OCI-LY7 (cell line): ENCODE measurements around the gene PLA2G4E. TPM values are rescaled to one million over a fixed set of nuclear protein-coding genes. Genes with fewer than 3 reads are reported as not detected.

Source experiments
- BruUV-seq: library from RNA; stranded (reverse); fragments of 400-500 nt; replicated peaks from 2 replicates; lab custom pipeline; 2021; lab: Mats Ljungman, UMichigan
- CTCF ChIA-PET: fragments of 300-600 bp; sonication (Branson Sonifier 250); formaldehyde crosslinking; loops from one replicate; lab custom pipeline; 2022; ENCODE audit warnings: antibody characterized with exemption; ENCODE audit not compliant: unreplicated experiment; lab: Charles Lee
- POLR2A ChIA-PET: fragments of 300-600 bp; sonication (Branson Sonifier 250); formaldehyde crosslinking; loops from one replicate; lab custom pipeline; 2022; ENCODE audit warnings: antibody characterized with exemption; lab: Charles Lee
- DNase-seq: peaks from one replicate; pipeline ENCODE4 v3.0.0-alpha.2; 2015; ENCODE audit warnings: low spot score
- H2AFZ ChIP-seq: fragments of 200-600 bp; sonication (generic), shearing (Covaris generic); 2 replicates; pipeline ENCODE4 v1.6.1; 2014; ENCODE audit warnings: mild to moderate bottlenecking, antibody characterized with exemption, low read length, moderate library complexity
- H3K27ac ChIP-seq: fragments of 200-600 bp; sonication (generic); 2 replicates; pipeline ENCODE4 v1.5.1; 2014; ENCODE audit warnings: mixed run types, low read depth, mild to moderate bottlenecking, moderate library complexity, low read length, inconsistent platforms; ENCODE audit not compliant: poor library complexity, severe bottlenecking
- H3K36me3 ChIP-seq: fragments of 200-600 bp; sonication (generic); 2 replicates; pipeline ENCODE4 v1.6.1; 2014; ENCODE audit warnings: mild to moderate bottlenecking, antibody characterized with exemption, low read length, moderate library complexity, mixed read lengths; ENCODE audit not compliant: insufficient read depth
- H3K4me1 ChIP-seq: fragments of 200-600 bp; sonication (generic); 2 replicates; pipeline ENCODE4 v1.5.1; 2014; ENCODE audit warnings: mild to moderate bottlenecking, low read length; ENCODE audit not compliant: insufficient read depth, poor library complexity, severe bottlenecking
- H3K4me2 ChIP-seq: fragments of 200-600 bp; sonication (generic); 2 replicates; pipeline ENCODE4 v1.6.1; 2014; ENCODE audit warnings: mild to moderate bottlenecking, low read length
- H3K4me3 ChIP-seq: fragments of 200-600 bp; sonication (generic); 2 replicates; pipeline ENCODE4 v1.5.1; 2014; ENCODE audit warnings: mild to moderate bottlenecking, low read depth, low read length; ENCODE audit not compliant: poor library complexity, severe bottlenecking
- H3K79me2 ChIP-seq: fragments of 200-600 bp; sonication (generic); 2 replicates; pipeline ENCODE4 v1.6.1; 2016; ENCODE audit warnings: low read depth, mild to moderate bottlenecking, low read length, moderate library complexity, mixed read lengths; ENCODE audit not compliant: insufficient read depth
- H3K9me2 ChIP-seq: fragments of 200-600 bp; sonication (generic); 2 replicates; pipeline ENCODE4 v1.6.1; 2016; ENCODE audit warnings: mild to moderate bottlenecking, low read length, mixed read lengths; ENCODE audit not compliant: insufficient read depth
- H3K9me3 ChIP-seq: fragments of 200-600 bp; sonication (generic); 2 replicates; pipeline ENCODE4 v1.6.1; 2014; ENCODE audit warnings: mild to moderate bottlenecking, mixed run types, low read length, mixed read lengths
- H4K20me1 ChIP-seq: fragments of 200-600 bp; sonication (generic); 2 replicates; pipeline ENCODE4 v1.6.1; 2014; ENCODE audit warnings: mild to moderate bottlenecking, antibody characterized with exemption, low read length, moderate library complexity, mixed read lengths; ENCODE audit not compliant: insufficient read depth
- EZH2phosphoT487 ChIP-seq: fragments of 200-600 bp; sonication (generic); IDR thresholded peaks from 2 replicates; pipeline ENCODE4 v1.6.1; 2018; ENCODE audit warnings: low read depth, borderline replicate concordance, mild to moderate bottlenecking, mixed run types, antibody characterized with exemption, low read length, moderate library complexity, mixed read lengths
- intact Hi-C: fragments of 100-400 bp; cut with micrococcal nuclease; formaldehyde crosslinking; loops from one replicate; pipeline ENCODE4 v1.10.0; 2022; ENCODE audit not compliant: unreplicated experiment
- total RNA-seq, 2 experiments: library from RNA; depleted of rRNA in 1 of 2; stranded (reverse); fragments of >200 nt in 1 of 2; shearing (Covaris generic) in 1 of 2; gene quantifications; 2 replicates each; pipeline ENCODE4 v1.2.3, GENCODE V29; 2014 to 2022
- TF ChIP-seq, protein P1 (sequence below): fragments of 200-600 bp; sonication (generic); conservative IDR thresholded peaks from 2 replicates; pipeline ENCODE4 v1.5.1; 2014; ENCODE audit warnings: mild to moderate bottlenecking, antibody characterized with exemption, low read length, moderate library complexity, mixed read lengths

The PLA2G4E gene
- total RNA-seq, 2 experiments from 2014 or later, result not detected

- no peaks in the 10 kb centered on the region for H3K9me2 ChIP-seq
- no peak for TF ChIP-seq EZH2phosphoT487
- TF ChIP-seq, protein P1, sequence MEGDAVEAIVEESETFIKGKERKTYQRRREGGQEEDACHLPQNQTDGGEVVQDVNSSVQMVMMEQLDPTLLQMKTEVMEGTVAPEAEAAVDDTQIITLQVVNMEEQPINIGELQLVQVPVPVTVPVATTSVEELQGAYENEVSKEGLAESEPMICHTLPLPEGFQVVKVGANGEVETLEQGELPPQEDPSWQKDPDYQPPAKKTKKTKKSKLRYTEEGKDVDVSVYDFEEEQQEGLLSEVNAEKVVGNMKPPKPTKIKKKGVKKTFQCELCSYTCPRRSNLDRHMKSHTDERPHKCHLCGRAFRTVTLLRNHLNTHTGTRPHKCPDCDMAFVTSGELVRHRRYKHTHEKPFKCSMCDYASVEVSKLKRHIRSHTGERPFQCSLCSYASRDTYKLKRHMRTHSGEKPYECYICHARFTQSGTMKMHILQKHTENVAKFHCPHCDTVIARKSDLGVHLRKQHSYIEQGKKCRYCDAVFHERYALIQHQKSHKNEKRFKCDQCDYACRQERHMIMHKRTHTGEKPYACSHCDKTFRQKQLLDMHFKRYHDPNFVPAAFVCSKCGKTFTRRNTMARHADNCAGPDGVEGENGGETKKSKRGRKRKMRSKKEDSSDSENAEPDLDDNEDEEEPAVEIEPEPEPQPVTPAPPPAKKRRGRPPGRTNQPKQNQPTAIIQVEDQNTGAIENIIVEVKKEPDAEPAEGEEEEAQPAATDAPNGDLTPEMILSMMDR, result no peak
- no peaks in the 10 kb centered on the region for H3K79me2 ChIP-seq
- no TSS peak for BruUV-seq
- no peak overlapping the region for H3K4me2 ChIP-seq
- H3K4me3 ChIP-seq, result no peak overlapping the region
- intact Hi-C loops, result no loop called here
- H2AFZ ChIP-seq, result no peak overlapping the region
- H3K36me3 ChIP-seq, result no peaks in the 10 kb centered on the region
- CTCF ChIA-PET, result no interaction called here
- no peak for DNase-seq
- H3K9me3 ChIP-seq, result no peaks in the 10 kb centered on the region
- H3K4me1 ChIP-seq, result no peaks in the 10 kb centered on the region
- POLR2A ChIA-PET, result no interaction called here
- H3K27ac ChIP-seq, result no peak overlapping the region
- no peaks in the 10 kb centered on the region for H4K20me1 ChIP-seq
Measured at GRCh38 chr15:41993472-41994170, 27.2 kb downstream of the PLA2G4E start.

GRCh38 chr15:41992803-41993190 lies 28.0 kb downstream of the PLA2G4E start:
- no TSS peak for BruUV-seq
- Histone ChIP-seq H3K9me3 (no peaks in the 10 kb centered on the region), H3K4me3 (no peak overlapping the region), H3K9me2 (no peaks in the 10 kb centered on the region), H3K4me2 (no peak overlapping the region), H3K27ac (no peak overlapping the region), H2AFZ (no peak overlapping the region), H3K79me2 (no peaks in the 10 kb centered on the region), H3K4me1 (no peaks in the 10 kb centered on the region), H4K20me1 (no peaks in the 10 kb centered on the region), H3K36me3 (no peaks in the 10 kb centered on the region)
- TF ChIP-seq, protein P1, result no peak
- no peak for TF ChIP-seq EZH2phosphoT487
- CTCF ChIA-PET, result no interaction called here
- no peak for DNase-seq
- intact Hi-C loops, result no loop called here
- POLR2A ChIA-PET, result interaction anchor here (0.6 kb wide), 1 partner anchor 249 kb away, joined by 4 read pairs; no protein-coding TSS in a partner anchor

DNA sequence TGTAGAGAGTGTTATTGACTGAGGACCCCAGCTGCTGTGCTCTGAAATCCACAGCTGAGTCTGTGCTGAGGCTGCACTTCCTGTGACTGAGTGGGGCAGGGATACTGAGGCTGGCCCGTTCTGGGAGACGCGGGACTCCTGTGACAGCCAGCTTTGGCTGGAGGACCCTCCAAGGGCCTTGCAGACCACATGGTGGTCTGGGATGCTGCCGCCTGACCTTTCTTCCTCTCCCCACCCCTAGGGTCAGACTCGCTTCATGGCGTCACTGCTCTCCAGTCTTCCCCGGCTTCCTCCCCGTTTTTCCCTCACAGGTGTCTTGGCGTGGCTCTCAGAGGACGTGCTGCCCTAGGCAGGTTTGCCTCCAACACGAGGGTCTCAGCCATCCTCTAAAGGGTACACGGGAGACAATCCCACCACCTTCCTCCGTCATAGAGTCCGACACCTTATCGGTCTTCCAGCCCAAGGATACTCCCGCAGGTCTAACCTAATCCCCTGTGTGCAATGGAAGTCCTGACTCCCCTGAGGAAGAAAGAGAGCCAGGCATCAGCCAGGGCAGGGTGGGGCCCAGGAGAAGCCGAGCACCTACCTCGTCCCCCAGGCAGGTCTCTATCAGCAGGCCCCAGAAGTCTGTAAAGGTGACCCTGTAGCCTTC lies 28.6 kb downstream of the PLA2G4E start:
- intact Hi-C loops, result no loop called here
- POLR2A ChIA-PET, result interaction anchor here (0.6 kb wide), 1 partner anchor 248 kb away, joined by 4 read pairs; no protein-coding TSS in a partner anchor

More for the DNA sequence above, 28.6 kb downstream of the PLA2G4E start:
- H3K4me3 ChIP-seq, result no peak overlapping the region
- BruUV-seq, result no TSS peak
- no peak overlapping the region for H2AFZ ChIP-seq
- no peak for DNase-seq
- no peaks in the 10 kb centered on the region for H3K9me3 ChIP-seq
- no peaks in the 10 kb centered on the region for H4K20me1 ChIP-seq
- H3K9me2 ChIP-seq, result no peaks in the 10 kb centered on the region
- H3K79me2 ChIP-seq, result no peaks in the 10 kb centered on the region
- no peaks in the 10 kb centered on the region for H3K4me1 ChIP-seq
- TF ChIP-seq, protein P1, result no peak
- no peak for TF ChIP-seq EZH2phosphoT487
- H3K27ac ChIP-seq, result no peak overlapping the region
- CTCF ChIA-PET, result no interaction called here
- H3K4me2 ChIP-seq, result no peak overlapping the region
- no peaks in the 10 kb centered on the region for H3K36me3 ChIP-seq
